Hematopoietic multipotent progenitor cell (in vitro differentiated cells): ENCODE results near the gene LPP. TPM values are rescaled to one million over a fixed set of nuclear protein-coding genes. Genes with fewer than 3 reads are reported as not detected.

Source experiments
- DNase-seq, 3 donors: peaks; one replicate each; pipeline ENCODE4 v3.0.0-alpha.2; 2011 to 2015; ENCODE audit warnings: low read depth in 2 of 3, low spot score in 2 of 3
- total RNA-seq: library from RNA; depleted of rRNA; stranded (reverse); fragments of >200 nt; gene quantifications from one replicate; pipeline ENCODE4 v1.2.3, GENCODE V29; 2012

The LPP gene
- total RNA-seq, 1 donor, result 11.6 TPM

DNA sequence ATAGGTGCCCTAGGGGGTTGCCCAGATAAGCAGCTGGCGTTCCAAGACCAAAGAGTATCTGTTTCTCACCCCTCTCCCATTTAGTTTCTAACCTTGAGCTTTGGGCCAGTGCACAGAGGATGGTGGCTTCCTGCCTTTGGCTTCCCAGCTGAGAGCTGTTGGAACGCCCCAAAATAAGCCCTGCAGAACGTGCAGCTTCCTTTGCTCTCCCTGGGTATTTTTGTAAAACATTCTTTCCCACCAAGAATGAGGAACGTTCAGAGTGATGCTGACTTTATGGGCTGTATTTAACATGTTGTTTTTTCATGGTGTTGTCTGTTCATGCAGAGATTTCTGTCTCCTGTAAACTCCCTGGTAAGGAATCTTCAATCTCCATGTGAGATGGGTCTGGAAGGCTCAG is 63.8 kb downstream of the LPP start:
- no peak for DNase-seq

DNA sequence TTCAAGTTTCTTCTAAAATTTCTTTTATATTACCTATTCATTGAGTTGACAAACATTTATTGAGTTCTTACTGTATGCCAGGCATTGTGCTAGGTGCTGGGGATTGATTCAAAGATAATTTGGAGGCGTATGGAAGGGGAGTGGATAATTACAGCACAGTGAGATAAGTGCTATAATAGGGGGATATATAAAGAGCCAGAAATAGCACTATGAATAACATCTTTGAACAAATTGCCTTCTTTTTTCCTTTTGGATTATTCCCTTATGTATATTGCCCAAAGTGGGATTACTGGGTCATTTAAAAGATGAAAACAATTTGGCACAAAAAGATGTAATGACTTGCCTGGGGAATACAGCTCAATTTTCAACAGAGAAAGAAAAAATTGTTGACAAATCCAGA is 64.6 kb downstream of the LPP start:
- no peak for DNase-seq

GRCh38 chr3:188219147-188219546 is 65.2 kb downstream of the LPP start:
- DNase-seq, result no peak

DNA sequence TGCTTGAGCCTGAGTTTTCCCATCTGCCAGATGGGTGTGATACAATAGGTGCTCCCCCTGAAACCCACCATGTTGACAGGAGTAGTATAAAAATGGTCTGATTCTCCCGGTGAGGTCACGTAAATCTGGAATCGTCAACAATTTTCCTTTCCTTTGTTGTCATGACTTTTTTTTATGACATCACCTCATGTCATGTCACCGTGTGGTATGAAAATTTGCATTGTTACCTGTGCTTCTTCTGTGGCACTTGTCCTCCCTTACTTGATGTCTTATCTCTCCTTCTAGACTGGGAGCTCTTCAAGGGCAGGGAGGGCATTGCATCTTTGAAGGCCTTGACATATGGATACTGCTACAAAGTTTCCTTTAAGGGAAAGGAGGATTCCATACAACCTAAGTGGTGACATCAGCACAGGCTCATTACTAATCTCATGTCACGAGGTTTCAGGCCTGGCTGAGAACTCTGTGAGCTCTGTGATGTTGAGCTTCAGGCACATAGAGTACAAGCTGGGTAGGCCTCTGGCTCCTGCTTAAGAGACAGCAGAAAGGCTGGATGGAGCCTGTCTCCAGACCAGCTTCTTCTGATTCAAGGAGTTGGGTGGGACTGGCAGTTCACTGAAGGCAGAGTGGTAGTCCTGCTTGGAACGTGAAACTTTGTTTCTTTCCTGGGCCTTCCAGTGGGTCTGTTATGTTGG is 66.3 kb downstream of the LPP start:
- DNase-seq, result no peak

DNA sequence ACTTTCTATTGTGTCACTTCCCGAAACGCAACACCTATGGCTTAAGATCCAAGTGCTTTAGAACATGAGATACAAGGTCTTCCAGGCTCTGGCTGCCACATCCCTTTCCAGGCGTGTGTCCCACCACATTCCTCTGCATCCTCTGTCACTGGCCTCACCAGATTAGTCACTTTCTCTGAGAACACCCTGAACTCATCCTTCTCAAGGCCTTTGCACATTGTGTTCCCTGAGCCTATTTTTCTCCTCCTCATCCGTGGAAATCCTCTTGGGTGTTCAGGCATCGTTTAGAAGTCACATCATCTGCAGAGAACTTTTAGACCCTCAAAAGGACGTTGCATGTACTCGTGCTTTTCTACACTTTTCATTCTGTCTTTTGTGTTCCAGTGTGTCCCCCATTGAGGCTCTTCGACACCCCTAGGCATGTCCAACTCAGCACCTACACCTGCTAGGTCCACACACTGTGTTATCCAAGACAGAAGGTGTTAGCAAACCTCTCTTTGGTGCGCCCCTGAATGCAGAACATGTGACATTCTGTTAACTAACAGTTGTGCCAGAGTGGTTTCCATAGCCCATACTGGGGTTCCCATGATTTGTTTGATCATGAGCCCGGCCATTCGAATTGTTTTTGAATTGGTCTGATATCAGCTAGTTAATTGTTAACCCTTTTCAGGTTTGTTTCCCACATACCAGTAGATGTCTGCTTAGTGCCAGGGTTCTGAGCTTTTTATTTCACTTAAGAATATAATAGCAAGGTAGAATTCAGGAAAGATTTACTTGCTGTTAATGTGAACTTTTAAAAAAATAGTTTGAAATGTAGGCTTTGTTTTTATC is 67.2 kb downstream of the LPP start:
- DNase-seq, result no peak

- no peak for DNase-seq
Measured at GRCh38 chr3:188223936-188224335, 70.0 kb downstream of the LPP start.

DNA sequence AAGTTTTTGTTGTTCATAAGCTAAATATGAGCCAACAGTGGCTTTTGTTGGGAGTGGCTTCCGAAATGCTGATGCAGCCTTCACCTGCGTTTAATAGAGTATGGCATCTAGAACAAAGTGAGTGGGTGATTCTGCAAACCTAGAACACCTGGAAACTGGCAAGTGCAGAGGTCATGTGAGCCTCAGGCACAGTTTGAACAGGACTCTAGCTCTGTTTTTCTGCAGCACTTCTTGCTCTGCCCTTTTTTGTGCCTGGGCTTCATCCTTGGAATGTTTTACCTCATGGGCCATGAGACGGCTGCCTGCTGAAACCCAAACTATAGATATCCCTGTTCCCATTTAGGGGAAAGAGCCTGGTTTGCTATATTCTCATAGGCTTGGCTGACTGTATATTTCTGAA is 73.5 kb downstream of the LPP start:
- no peak for DNase-seq

DNA sequence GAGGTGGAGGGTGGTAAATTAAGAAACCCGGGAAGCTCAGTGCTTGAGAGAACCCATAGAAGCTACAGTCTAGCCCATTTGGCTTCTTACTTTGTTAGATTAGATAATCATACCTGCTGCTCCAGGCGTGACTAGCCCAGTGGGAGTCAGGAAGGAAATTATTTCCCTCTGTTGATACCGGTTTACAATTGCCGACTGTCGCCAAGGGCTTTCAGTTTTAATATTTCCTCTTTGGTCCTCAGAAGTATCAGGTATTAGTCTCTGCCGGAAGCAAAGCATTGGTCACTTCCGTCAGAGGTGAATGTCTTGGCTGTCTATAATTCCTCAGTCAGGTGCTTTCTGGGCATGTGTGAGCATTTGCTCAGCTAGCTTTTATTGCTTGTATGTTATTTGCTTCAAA is 75.2 kb downstream of the LPP start:
- peak in 1 of 3 donors; percentile 3 for DNase-seq

GRCh38 chr3:188229726-188230125 is 75.8 kb downstream of the LPP start:
- no peak for DNase-seq

DNA sequence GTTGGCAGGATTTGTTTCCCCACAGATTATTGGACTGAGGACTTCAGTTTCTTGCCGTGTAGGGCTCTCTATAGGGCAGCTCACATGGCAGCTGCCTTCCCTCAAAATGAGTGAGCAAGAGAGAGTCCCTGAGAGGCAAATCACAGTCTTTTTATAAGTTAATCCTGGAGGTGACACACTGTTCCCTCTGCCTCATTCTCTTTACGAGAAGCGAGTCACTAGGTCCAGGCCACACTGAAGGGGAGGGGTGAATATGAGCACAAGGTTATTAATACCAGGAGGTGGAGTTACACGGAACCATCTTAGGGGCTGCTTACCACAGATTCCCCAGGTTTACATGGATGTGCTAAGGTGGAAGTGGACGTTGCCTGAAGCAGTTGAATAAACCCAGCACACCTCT is 77.0 kb downstream of the LPP start:
- no peak for DNase-seq

GRCh38 chr3:188231456-188231855 is 77.5 kb downstream of the LPP start:
- no peak for DNase-seq

DNA sequence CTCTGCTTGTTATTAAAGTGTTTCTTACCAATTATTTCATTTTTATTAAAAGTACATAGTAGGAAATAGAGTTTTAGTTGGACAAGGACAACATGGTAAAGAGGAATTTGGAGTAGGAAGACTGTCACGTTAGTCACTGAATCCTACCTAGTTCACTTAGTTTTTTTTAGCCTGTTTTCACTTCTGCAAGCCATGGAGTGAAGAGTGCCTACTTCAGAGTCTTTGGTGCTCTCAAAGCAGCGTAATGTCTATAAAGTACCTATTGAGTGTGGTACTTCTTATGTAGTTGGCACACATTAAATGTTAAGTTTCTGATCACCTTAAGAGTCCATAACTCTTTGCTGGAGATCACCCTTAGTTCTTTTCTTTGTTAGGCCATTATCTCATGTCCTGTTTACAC is 78.7 kb downstream of the LPP start:
- no peak for DNase-seq

- no peak for DNase-seq
Measured at GRCh38 chr3:188233320-188233719, 79.4 kb downstream of the LPP start.

GRCh38 chr3:188234132-188234531 is 80.2 kb downstream of the LPP start:
- DNase-seq, result no peak

DNA sequence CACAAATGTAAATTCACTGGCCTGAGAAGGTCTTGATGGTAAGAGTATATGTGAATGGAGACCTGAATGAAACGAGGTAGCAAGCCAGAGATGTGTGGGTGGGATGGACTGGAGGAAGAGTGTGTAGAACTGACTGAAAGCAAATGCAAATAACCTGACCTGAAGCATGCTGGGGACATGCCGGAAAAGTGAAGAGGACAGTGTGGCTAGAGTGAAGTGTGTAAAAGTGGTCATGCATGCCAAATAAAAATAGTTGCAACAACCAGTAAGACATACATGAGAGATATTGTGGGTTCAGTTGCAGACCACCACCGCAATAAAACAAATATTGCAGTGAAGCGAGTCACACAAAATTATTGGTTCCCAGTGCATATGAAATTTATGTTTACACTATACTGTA is 82.3 kb downstream of the LPP start:
- no peak for DNase-seq

GRCh38 chr3:188239035-188239434 is 85.1 kb downstream of the LPP start:
- DNase-seq, result no peak

DNA sequence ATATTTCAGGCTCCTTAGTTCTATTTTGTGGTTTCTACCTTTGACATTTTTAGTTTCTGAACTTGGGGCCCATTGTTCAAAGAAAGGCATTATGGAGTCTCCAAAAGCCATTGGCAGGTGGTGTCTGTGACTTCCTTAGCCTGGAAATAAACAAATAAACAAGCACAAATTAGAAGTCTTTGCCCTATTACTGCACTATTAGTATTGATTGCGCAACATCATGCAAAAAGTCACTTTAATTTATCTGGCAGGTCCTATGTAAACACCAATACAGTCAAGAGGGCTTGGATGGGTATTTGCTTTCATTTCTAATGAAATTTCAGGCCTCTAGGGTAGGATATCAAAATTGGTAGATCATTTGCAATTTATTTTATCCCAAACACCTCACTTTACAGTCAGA is 85.6 kb downstream of the LPP start:
- DNase-seq, result no peak

GRCh38 chr3:188240189-188240981 is 86.4 kb downstream of the LPP start:
- DNase-seq, result no peak

GRCh38 chr3:188241072-188241471 is 87.1 kb downstream of the LPP start:
- DNase-seq, result no peak

DNA sequence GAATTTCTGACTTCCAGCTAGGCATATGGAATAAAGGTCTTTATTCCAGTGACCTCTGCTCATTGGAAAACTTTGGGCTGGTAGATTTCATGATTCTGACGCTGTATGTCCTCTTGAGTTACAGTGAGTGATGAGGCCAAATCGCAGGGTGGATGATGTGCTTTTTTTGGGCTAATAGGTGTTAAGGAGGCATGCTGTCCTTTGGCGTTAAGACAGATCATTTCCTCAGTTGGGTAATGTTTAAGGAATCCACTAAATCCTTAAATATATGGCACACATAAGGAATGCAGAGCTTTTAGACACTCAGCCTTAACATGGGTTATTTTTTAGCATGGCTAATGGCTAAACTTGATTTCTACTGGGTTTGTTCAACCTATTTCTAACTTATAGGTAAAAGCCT is 87.9 kb downstream of the LPP start:
- DNase-seq, result no peak

GRCh38 chr3:188242436-188243123 is 88.6 kb downstream of the LPP start:
- DNase-seq, result no peak
